ENCODE measurements around the gene NT5C3A.

GRCh38 chr7:33039903-33040292, 22.7 kb downstream of the NT5C3A start:
- no peak for TF ChIP-seq CTCF (IDR thresholded peaks at IDR 0.05)
- no peak for TF ChIP-seq POLR2A (IDR thresholded peaks at IDR 0.05)
